Muscle of back (tissue), 10 donors: Measurements from ENCODE around the gene SIGLEC14. TPM values are rescaled to one million over a fixed set of nuclear protein-coding genes. Genes with fewer than 3 reads are reported as not detected.

Source experiments
- polyA plus RNA-seq, 10 donors: library from polyadenylated mRNA; unstranded; fragments of 120-200 nt; gene quantifications; one replicate each; pipeline ENCODE4 v1.2.1, GENCODE V29; 2013; ENCODE audit not compliant: insufficient read length in 10 of 10

SIGLEC14 gene
- polyA plus RNA-seq, 10 donors: 1.0 to 2.7 (median 1.8) TPM

Other genes starting within 250 kb of the SIGLEC14 start
- gene SIGLEC10, start 229.2 kb downstream of the SIGLEC14 start, polyA plus RNA-seq: 1 to 10 TPM in 3 of 10 donors, under 1 TPM in 7; 0.35 to 1.5 (median 0.82) TPM
- under 1 TPM in 4 of 10 donors, not detected in 6; 0.07 to 0.30 (median 0.11) TPM for gene SIGLEC8, start 188.4 kb downstream of the SIGLEC14 start, polyA plus RNA-seq
- gene CEACAM18, start 168.3 kb downstream of the SIGLEC14 start, polyA plus RNA-seq: not detected
- gene SIGLEC12, start 145.0 kb downstream of the SIGLEC14 start, polyA plus RNA-seq: under 1 TPM in 6 of 10 donors, not detected in 4; 0.08 to 0.40 (median 0.13) TPM
- gene SIGLEC6, start 115.2 kb downstream of the SIGLEC14 start, polyA plus RNA-seq: under 1 TPM in 7 of 10 donors, not detected in 3; 0.11 to 0.46 (median 0.33) TPM
- 10 to 100 TPM in 1 of 10 donors, 1 to 10 TPM in 9; 7.2 to 12.5 (median 8.7) TPM for gene ZNF175, start 75.5 kb downstream of the SIGLEC14 start, polyA plus RNA-seq
- under 1 TPM in 6 of 10 donors, not detected in 4; 0.11 to 0.63 (median 0.43) TPM for gene SIGLEC5, start 16.4 kb downstream of the SIGLEC14 start, polyA plus RNA-seq
- 10 to 100 TPM in 2 of 10 donors, 1 to 10 TPM in 8; 4.5 to 13.3 (median 6.8) TPM for gene SPACA6, start 46.5 kb upstream of the SIGLEC14 start, polyA plus RNA-seq
- gene HAS1, start 77.2 kb upstream of the SIGLEC14 start, polyA plus RNA-seq: under 1 TPM in 4 of 10 donors, not detected in 6; 0.16 to 0.33 (median 0.18) TPM
- gene FPR1, start 105.1 kb upstream of the SIGLEC14 start, polyA plus RNA-seq: 1 to 10 TPM in 9 of 10 donors, under 1 TPM in 1; 0.88 to 2.6 (median 1.7) TPM
- gene FPR2, start 114.4 kb upstream of the SIGLEC14 start, polyA plus RNA-seq: under 1 TPM; 0.08 to 0.44 (median 0.27) TPM
- under 1 TPM; 0.16 to 0.71 (median 0.24) TPM for gene FPR3, start 148.3 kb upstream of the SIGLEC14 start, polyA plus RNA-seq
- gene ZNF577, start 241.1 kb upstream of the SIGLEC14 start, polyA plus RNA-seq: 10 to 100 TPM; 10.1 to 21.2 (median 15.0) TPM